ENCODE results near the gene COL16A1.

COL16A1 gene

DNA sequence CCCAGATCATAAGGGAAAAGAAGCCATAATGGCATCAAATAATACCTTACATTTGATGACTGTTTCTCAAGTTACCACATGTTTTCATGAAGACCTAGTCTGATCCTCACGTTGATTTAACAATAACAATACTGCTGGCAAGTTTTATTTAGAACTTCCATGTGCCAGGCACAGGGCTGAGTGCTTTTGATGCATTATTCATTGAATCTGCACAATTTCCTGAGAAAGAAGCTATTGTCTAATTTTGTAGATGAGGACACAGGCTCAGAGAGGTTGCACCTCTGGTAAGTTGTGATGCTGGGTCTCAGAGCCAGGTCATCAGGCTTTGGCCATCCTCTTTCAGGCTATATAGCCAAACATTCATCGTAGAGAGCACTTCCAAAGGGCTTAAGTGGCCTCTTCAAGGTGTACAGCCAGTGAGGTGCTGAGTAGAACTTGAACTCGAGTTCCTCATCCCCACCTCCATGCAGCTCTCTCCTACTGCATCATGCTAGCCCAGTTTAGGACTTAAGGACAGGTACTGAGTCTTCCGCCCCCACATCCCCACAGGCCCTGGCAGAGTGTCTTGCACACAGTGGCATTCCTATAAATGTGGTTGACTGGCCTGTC is 50.8 kb downstream of the COL16A1 start:
- DNase-seq = no peak
- H3K4me3 ChIP-seq (ENCODE audit: control insufficient read depth in 1 of 7, extremely low read depth in 1 of 7, insufficient read depth in 4 of 7, low read depth in 2 of 7, low read length in 6 of 7) = no peak overlapping the region
- POLR2A ChIA-PET = interaction anchor here (0.7 to 1.8 kb wide), 2 partner anchors 9 to 13 kb away, joined by 3 to 5 read pairs; no protein-coding TSS in a partner anchor
- H3K27me3 ChIP-seq (replicated peaks in 2 of 5; ENCODE audit: control insufficient read depth in 4 of 5, insufficient read depth in 5 of 5, low read length in 4 of 5) = no peaks in the 10 kb centered on the region
- CTCF ChIA-PET = interaction anchor here (1.1 to 1.2 kb wide), 2 partner anchors 10 to 22 kb away, joined by 3 read pairs; no protein-coding TSS in a partner anchor
- H3K4me1 ChIP-seq (ENCODE audit: control extremely low read depth in 1 of 4, control insufficient read depth in 4 of 4, insufficient read depth in 4 of 4, low read length in 3 of 4) = peaks cover 0 to under 1% (median 0%) of the 10 kb centered on the region in 4 experiments
- H3K9me3 ChIP-seq (ENCODE audit: control extremely low read depth in 1 of 5, control insufficient read depth in 4 of 5, insufficient read depth in 2 of 5, low read depth in 1 of 5, low read length in 4 of 5) = no peaks in the 10 kb centered on the region
- no peak overlapping the region for H3K27ac ChIP-seq (ENCODE audit: insufficient read depth in 1 of 2, low read depth in 1 of 2, low read length in 2 of 2, poor library complexity in 1 of 2, severe bottlenecking in 2 of 2)
- H3K36me3 ChIP-seq (ENCODE audit: control insufficient read depth in 4 of 4, insufficient read depth in 4 of 4, low read length in 3 of 4) = no peaks in the 10 kb centered on the region
- 100% methylated on average over 4 of the region's 4 CpGs for WGBS (ENCODE audit: insufficient coverage)

- Histone ChIP-seq H3K27me3 (replicated peaks in 2 of 5; ENCODE audit: control insufficient read depth in 4 of 5, insufficient read depth in 5 of 5, low read length in 4 of 5) (no peaks in the 10 kb centered on the region), H3K4me3 (ENCODE audit: control insufficient read depth in 1 of 7, extremely low read depth in 1 of 7, insufficient read depth in 4 of 7, low read depth in 2 of 7, low read length in 6 of 7) (no peak overlapping the region), H3K36me3 (ENCODE audit: control insufficient read depth in 4 of 4, insufficient read depth in 4 of 4, low read length in 3 of 4) (no peaks in the 10 kb centered on the region), H3K27ac (ENCODE audit: insufficient read depth in 1 of 2, low read depth in 1 of 2, low read length in 2 of 2, poor library complexity in 1 of 2, severe bottlenecking in 2 of 2) (no peak overlapping the region), H3K9me3 (ENCODE audit: control extremely low read depth in 1 of 5, control insufficient read depth in 4 of 5, insufficient read depth in 2 of 5, low read depth in 1 of 5, low read length in 4 of 5) (no peaks in the 10 kb centered on the region), H3K4me1 (ENCODE audit: control extremely low read depth in 1 of 4, control insufficient read depth in 4 of 4, insufficient read depth in 4 of 4, low read length in 3 of 4) (no peaks in the 10 kb centered on the region)
- ChIA-PET CTCF (interaction anchor here (2.0 kb wide), 1 partner anchor 56 kb away, joined by 6 read pairs; no protein-coding TSS in a partner anchor), POLR2A (interaction anchor here (1.8 kb wide), 1 partner anchor 8 kb away, joined by 5 read pairs; no protein-coding TSS in a partner anchor)
- WGBS (ENCODE audit: insufficient coverage) = 82% methylated on average over 6 of the region's 6 CpGs
- DNase-seq = no peak
These were observed 52.1 kb downstream of the COL16A1 start for GRCh38 chr1:31651766-31652165.

GRCh38 chr1:31651089-31651420 is 52.8 kb downstream of the COL16A1 start:
- WGBS (ENCODE audit: insufficient coverage) = 93% methylated on average over 1 of the region's 1 CpG
- Histone ChIP-seq H3K9me3 (ENCODE audit: control extremely low read depth in 1 of 5, control insufficient read depth in 4 of 5, insufficient read depth in 2 of 5, low read depth in 1 of 5, low read length in 4 of 5) (no peaks in the 10 kb centered on the region), H3K27ac (ENCODE audit: insufficient read depth in 1 of 2, low read depth in 1 of 2, low read length in 2 of 2, poor library complexity in 1 of 2, severe bottlenecking in 2 of 2) (no peak overlapping the region), H3K4me3 (ENCODE audit: control insufficient read depth in 1 of 7, extremely low read depth in 1 of 7, insufficient read depth in 4 of 7, low read depth in 2 of 7, low read length in 6 of 7) (no peak overlapping the region), H3K36me3 (ENCODE audit: control insufficient read depth in 4 of 4, insufficient read depth in 4 of 4, low read length in 3 of 4) (no peaks in the 10 kb centered on the region), H3K27me3 (replicated peaks in 2 of 5; ENCODE audit: control insufficient read depth in 4 of 5, insufficient read depth in 5 of 5, low read length in 4 of 5) (no peaks in the 10 kb centered on the region), H3K4me1 (ENCODE audit: control extremely low read depth in 1 of 4, control insufficient read depth in 4 of 4, insufficient read depth in 4 of 4, low read length in 3 of 4) (no peaks in the 10 kb centered on the region)
- CTCF ChIA-PET = interaction anchor here (0.6 to 2.0 kb wide), 4 partner anchors 14 to 57 kb away, joined by 3 to 6 read pairs (median 4); no protein-coding TSS in a partner anchor
- POLR2A ChIA-PET = no interaction called here
- no peak for DNase-seq

DNA sequence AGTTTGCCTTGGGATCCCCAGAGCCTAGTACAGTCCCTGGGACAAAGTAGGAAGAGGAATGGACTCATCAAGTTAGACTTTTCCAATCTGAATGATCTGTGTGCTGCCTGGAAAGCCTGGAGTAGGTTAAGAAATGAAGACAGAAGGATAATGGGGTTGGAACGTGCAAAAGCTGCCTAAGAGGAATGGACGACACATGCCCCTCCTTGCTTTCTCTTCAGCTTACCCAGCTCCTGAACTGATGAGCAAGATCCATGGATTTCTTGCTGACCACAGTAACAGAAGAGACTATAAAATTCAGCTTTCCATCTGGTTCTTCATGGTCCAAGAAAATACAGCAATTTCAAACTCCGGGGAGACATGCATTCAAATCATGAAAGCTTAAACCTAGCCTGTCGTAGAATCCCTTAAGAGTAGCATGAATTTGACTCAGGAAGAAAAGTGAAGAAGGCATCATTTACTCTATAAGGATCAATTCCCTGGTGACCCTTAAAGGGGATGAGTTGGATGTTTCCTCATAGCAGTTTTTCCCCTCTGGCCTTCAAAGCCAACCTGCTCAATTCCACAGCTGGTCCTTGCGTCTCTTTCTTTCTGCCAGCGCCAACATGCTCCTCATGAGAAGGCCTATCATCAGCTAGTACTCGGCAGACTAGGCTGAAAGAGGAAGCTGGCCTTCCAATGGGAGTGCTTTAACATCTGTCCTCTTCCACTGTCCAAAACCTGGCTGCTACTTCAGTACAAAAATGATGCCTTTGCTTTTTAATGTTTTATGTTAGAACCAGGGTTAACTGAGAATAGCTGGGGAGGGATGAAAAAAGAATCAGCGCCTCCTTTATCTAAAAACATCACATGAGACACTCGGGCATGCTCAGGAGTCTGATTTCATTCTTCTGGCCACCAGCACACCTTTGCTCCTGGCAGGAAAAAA is 53.4 kb downstream of the COL16A1 start:
- ChIA-PET CTCF (interaction anchor here (0.6 to 2.0 kb wide), 4 partner anchors 15 to 57 kb away, joined by 3 to 6 read pairs (median 4); no protein-coding TSS in a partner anchor), POLR2A (no interaction called here)
- WGBS (ENCODE audit: insufficient coverage) = 92% methylated on average over 7 of the region's 9 CpGs
- H3K9me3 ChIP-seq (ENCODE audit: control extremely low read depth in 1 of 5, control insufficient read depth in 4 of 5, insufficient read depth in 2 of 5, low read depth in 1 of 5, low read length in 4 of 5) = no peaks in the 10 kb centered on the region
- no peaks in the 10 kb centered on the region for H3K27me3 ChIP-seq (replicated peaks in 2 of 5; ENCODE audit: control insufficient read depth in 4 of 5, insufficient read depth in 5 of 5, low read length in 4 of 5)
- H3K4me1 ChIP-seq (ENCODE audit: control extremely low read depth in 1 of 4, control insufficient read depth in 4 of 4, insufficient read depth in 4 of 4, low read length in 3 of 4) = peaks cover 2 to 6% (median 5%) of the 10 kb centered on the region in 4 experiments
- no peak for DNase-seq
- H3K27ac ChIP-seq (ENCODE audit: insufficient read depth in 1 of 2, low read depth in 1 of 2, low read length in 2 of 2, poor library complexity in 1 of 2, severe bottlenecking in 2 of 2) = no peak overlapping the region
- H3K4me3 ChIP-seq (ENCODE audit: control insufficient read depth in 1 of 7, extremely low read depth in 1 of 7, insufficient read depth in 4 of 7, low read depth in 2 of 7, low read length in 6 of 7) = no peak overlapping the region
- no peaks in the 10 kb centered on the region for H3K36me3 ChIP-seq (ENCODE audit: control insufficient read depth in 4 of 4, insufficient read depth in 4 of 4, low read length in 3 of 4)

- Histone ChIP-seq H3K4me1 (ENCODE audit: control extremely low read depth in 1 of 4, control insufficient read depth in 4 of 4, insufficient read depth in 4 of 4, low read length in 3 of 4) (peaks cover 4 to 15% (median 11%) of the 10 kb centered on the region in 4 experiments), H3K27ac (ENCODE audit: insufficient read depth in 1 of 2, low read depth in 1 of 2, low read length in 2 of 2, poor library complexity in 1 of 2, severe bottlenecking in 2 of 2) (no peak overlapping the region), H3K27me3 (replicated peaks in 2 of 5; ENCODE audit: control insufficient read depth in 4 of 5, insufficient read depth in 5 of 5, low read length in 4 of 5) (no peaks in the 10 kb centered on the region), H3K9me3 (ENCODE audit: control extremely low read depth in 1 of 5, control insufficient read depth in 4 of 5, insufficient read depth in 2 of 5, low read depth in 1 of 5, low read length in 4 of 5) (no peaks in the 10 kb centered on the region), H3K4me3 (ENCODE audit: control insufficient read depth in 1 of 7, extremely low read depth in 1 of 7, insufficient read depth in 4 of 7, low read depth in 2 of 7, low read length in 6 of 7) (no peak overlapping the region), H3K36me3 (ENCODE audit: control insufficient read depth in 4 of 4, insufficient read depth in 4 of 4, low read length in 3 of 4) (no peaks in the 10 kb centered on the region)
- CTCF ChIA-PET = interaction anchor here (2.1 to 2.3 kb wide), 2 partner anchors 16 to 22 kb away, joined by 5 to 8 read pairs; no protein-coding TSS in a partner anchor
- POLR2A ChIA-PET = no interaction called here
- 69% methylated on average over 3 of the region's 9 CpGs for WGBS (ENCODE audit: insufficient coverage)
- DNase-seq = no peak
These were observed 55.0 kb downstream of the COL16A1 start for GRCh38 chr1:31648641-31649357.

DNA sequence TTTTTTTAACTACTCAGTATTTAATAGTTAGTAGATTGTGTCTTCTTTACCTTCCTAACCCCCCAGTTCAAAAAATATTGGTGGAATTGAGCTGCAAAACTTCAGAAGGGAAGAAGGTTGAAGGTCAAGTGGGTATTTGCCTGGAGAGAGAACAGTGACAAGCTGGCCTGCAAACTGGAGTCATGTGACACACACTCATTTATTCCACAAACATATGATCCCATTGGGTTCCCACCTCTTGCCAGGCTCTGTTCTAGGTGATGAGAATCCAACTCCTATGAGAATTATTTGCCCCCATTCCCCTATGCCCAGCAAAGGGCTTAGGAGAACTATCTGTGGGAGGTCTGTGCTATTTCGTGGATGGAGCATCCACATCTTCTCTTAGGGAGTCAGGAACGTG is 55.6 kb downstream of the COL16A1 start:
- H3K9me3 ChIP-seq (ENCODE audit: control extremely low read depth in 1 of 5, control insufficient read depth in 4 of 5, insufficient read depth in 2 of 5, low read depth in 1 of 5, low read length in 4 of 5) = no peaks in the 10 kb centered on the region
- H3K36me3 ChIP-seq (ENCODE audit: control insufficient read depth in 4 of 4, insufficient read depth in 4 of 4, low read length in 3 of 4) = no peaks in the 10 kb centered on the region
- no peak overlapping the region for H3K4me3 ChIP-seq (ENCODE audit: control insufficient read depth in 1 of 7, extremely low read depth in 1 of 7, insufficient read depth in 4 of 7, low read depth in 2 of 7, low read length in 6 of 7)
- no peak for DNase-seq
- no peak overlapping the region for H3K27ac ChIP-seq (ENCODE audit: insufficient read depth in 1 of 2, low read depth in 1 of 2, low read length in 2 of 2, poor library complexity in 1 of 2, severe bottlenecking in 2 of 2)
- peaks cover 6 to 21% (median 17%) of the 10 kb centered on the region in 4 experiments for H3K4me1 ChIP-seq (ENCODE audit: control extremely low read depth in 1 of 4, control insufficient read depth in 4 of 4, insufficient read depth in 4 of 4, low read length in 3 of 4)
- POLR2A ChIA-PET = no interaction called here
- CTCF ChIA-PET = interaction anchor here (0.6 to 2.3 kb wide), 3 partner anchors 17 to 84 kb away, joined by 3 to 8 read pairs (median 5); no protein-coding TSS in a partner anchor
- no peaks in the 10 kb centered on the region for H3K27me3 ChIP-seq (replicated peaks in 2 of 5; ENCODE audit: control insufficient read depth in 4 of 5, insufficient read depth in 5 of 5, low read length in 4 of 5)
- WGBS (ENCODE audit: insufficient coverage) = no CpG with 5 or more reads among the region's 2 CpGs
